Activated CD4-positive, alpha-beta T cell treated with anti-CD3 and anti-CD28 coated beads for 48 hours (primary cell): ENCODE results near the gene CLEC1A.

ENCODE experiments used
- DNase-seq: peaks from one replicate; pipeline ENCODE4 v3.0.0-alpha.2; 2020

The CLEC1A gene

GRCh38 chr12:10097521-10097920 is 1.3 kb downstream of the CLEC1A start:
- no peak for DNase-seq

GRCh38 chr12:10095971-10096370 is 2.8 kb downstream of the CLEC1A start:
- no peak for DNase-seq

- DNase-seq = no peak
These were observed 4.0 kb downstream of the CLEC1A start for GRCh38 chr12:10094646-10095395.

GRCh38 chr12:10088955-10089900 is 9.6 kb downstream of the CLEC1A start:
- no peak for DNase-seq

GRCh38 chr12:10088031-10088430 is 10.8 kb downstream of the CLEC1A start:
- no peak for DNase-seq

GRCh38 chr12:10086387-10086786 is 12.4 kb downstream of the CLEC1A start:
- no peak for DNase-seq

GRCh38 chr12:10084733-10085132 is 14.1 kb downstream of the CLEC1A start:
- no peak for DNase-seq

GRCh38 chr12:10082117-10082874 is 16.5 kb downstream of the CLEC1A start:
- DNase-seq = no peak

- DNase-seq = no peak
These were observed 23.3 kb downstream of the CLEC1A start for GRCh38 chr12:10075451-10075850.

- DNase-seq = no peak
These were observed 25.5 kb downstream of the CLEC1A start for GRCh38 chr12:10073261-10073660.

- no peak for DNase-seq
These were observed 26.7 kb downstream of the CLEC1A start for GRCh38 chr12:10072131-10072530.

- no peak for DNase-seq
These were observed 28.4 kb downstream of the CLEC1A start for GRCh38 chr12:10070380-10070779.

GRCh38 chr12:10069976-10070375 is 28.8 kb downstream of the CLEC1A start:
- no peak for DNase-seq

GRCh38 chr12:10069099-10069498 is 29.7 kb downstream of the CLEC1A start:
- DNase-seq = no peak

- DNase-seq = no peak
These were observed 30.1 kb downstream of the CLEC1A start for GRCh38 chr12:10068644-10069043.

- no peak for DNase-seq
These were observed 30.8 kb downstream of the CLEC1A start for GRCh38 chr12:10067942-10068341.

- DNase-seq = no peak
These were observed 31.5 kb downstream of the CLEC1A start for GRCh38 chr12:10067264-10067663.

- DNase-seq = no peak
These were observed 33.5 kb downstream of the CLEC1A start for GRCh38 chr12:10065241-10065640.

GRCh38 chr12:10058387-10058786 is 40.4 kb downstream of the CLEC1A start:
- DNase-seq = no peak

- no peak for DNase-seq
These were observed 46.4 kb downstream of the CLEC1A start for GRCh38 chr12:10052193-10052913.

GRCh38 chr12:10048526-10048925 is 50.3 kb downstream of the CLEC1A start:
- DNase-seq = no peak

GRCh38 chr12:10042167-10042566 is 56.6 kb downstream of the CLEC1A start:
- no peak for DNase-seq
